Measurements from ENCODE around the gene RNF144A. TPM values are rescaled to one million over a fixed set of nuclear protein-coding genes. Genes with fewer than 3 reads are reported as not detected.

The RNF144A gene
- total and polyA plus RNA-seq, 10 of the 15 experiments (the other 5 are each of a cell fraction or from before 2014, with no cell fraction given) = 0.02 to 12.1 (median 0.48) TPM; not detected in 1

- Histone ChIP-seq H2AFZ (ENCODE audit: control insufficient read depth, low read depth, low read length) (no peak overlapping the region), H4K20me1 (ENCODE audit: control insufficient read depth, insufficient read depth) (no peaks in the 10 kb centered on the region), H3K4me3 (no peak overlapping the region), H3K36me3 (ENCODE audit: control insufficient read depth in 2 of 2, insufficient read depth in 2 of 2, low read length in 1 of 2) (no peaks in the 10 kb centered on the region; a peak in 1 of 4 replicates), H3K4me2 (ENCODE audit: control insufficient read depth, insufficient read depth) (no peak overlapping the region), H3K79me2 (ENCODE audit: control insufficient read depth, insufficient read depth, low read length) (no peaks in the 10 kb centered on the region), H3K4me1 (ENCODE audit: control insufficient read depth, insufficient read depth, low read length) (no peaks in the 10 kb centered on the region), H3K27ac (ENCODE audit: control insufficient read depth, insufficient read depth) (no peak overlapping the region), H3K9ac (ENCODE audit: control insufficient read depth, insufficient read depth, low read length) (no peak overlapping the region), H3K27me3 (replicated peaks in 1 of 2; ENCODE audit: control insufficient read depth in 2 of 2, insufficient read depth in 2 of 2, low read length in 1 of 2) (no peaks in the 10 kb centered on the region), H3K9me3 (replicated peaks; ENCODE audit: control insufficient read depth, insufficient read depth, low read length) (no peaks in the 10 kb centered on the region)
- DNase-seq (ENCODE audit: low read depth, low spot score) (no peak), ATAC-seq (no peak), FAIRE-seq (no peak)
- TF ChIP-seq NFYA (IDR thresholded peaks at IDR 0.05; ENCODE audit: borderline replicate concordance, low read depth, low read length) (no peak), FOXM1 (IDR thresholded peaks at IDR 0.05; ENCODE audit: low read depth, low read length) (no peak)
- WGBS (ENCODE audit: insufficient coverage, insufficient replicate concordance, low lambda C conversion rate, missing lambda C conversion rate) = 69% methylated on average over 14 of the region's 14 CpGs
- intact Hi-C loops (cut with micrococcal nuclease; ENCODE audit: unreplicated experiment) = no loop called here
- no TSS peak for BruUV-seq (replicated peaks)
- ChIA-PET RAD21 (ENCODE audit: unreplicated experiment) (no interaction called here), CTCF (interaction anchor here (1.2 to 4.7 kb wide), 3 partner anchors 10 to 158 kb away, joined by 3 to 35 read pairs (median 21); no protein-coding TSS in a partner anchor), SMC1A (ENCODE audit: uncharacterized antibody, unreplicated experiment) (interaction anchor here (3.0 kb wide), 1 partner anchor 35 kb away, joined by 7 read pairs; no protein-coding TSS in a partner anchor), POLR2A (interaction anchor here (1.4 kb wide), 1 partner anchor 88 kb away, joined by 3 read pairs; no protein-coding TSS in a partner anchor)
- in situ Hi-C loops (cut with MboI) = no loop called here
Measured at GRCh38 chr2:7034303-7034702, 117.1 kb downstream of the RNF144A start.

DNA sequence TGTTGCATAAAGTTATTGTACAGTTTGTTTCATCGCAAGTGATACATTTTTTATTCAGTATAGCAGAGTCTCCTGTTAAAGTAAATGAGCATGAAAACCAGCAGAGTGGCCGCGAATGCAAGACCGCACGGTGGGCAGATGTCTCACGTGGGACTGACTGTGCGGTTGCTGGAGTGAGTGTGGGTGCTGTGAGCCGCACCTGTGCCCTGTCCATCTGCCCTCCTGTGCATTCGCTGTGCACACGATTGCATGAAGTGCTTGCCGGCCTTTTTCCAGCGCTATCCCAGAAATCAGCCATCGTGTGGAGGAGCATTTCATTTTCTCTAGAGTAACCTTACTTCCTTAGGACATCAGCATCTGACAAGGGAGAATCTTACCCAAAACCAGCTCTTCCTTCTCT, 118.7 kb downstream of the RNF144A start:
- Histone ChIP-seq H3K36me3 (ENCODE audit: control insufficient read depth in 2 of 2, insufficient read depth in 2 of 2, low read length in 1 of 2) (no peaks in the 10 kb centered on the region; a peak in 1 of 4 replicates), H3K4me3 (no peak overlapping the region), H3K27me3 (replicated peaks in 1 of 2; ENCODE audit: control insufficient read depth in 2 of 2, insufficient read depth in 2 of 2, low read length in 1 of 2) (no peaks in the 10 kb centered on the region), H3K4me1 (ENCODE audit: control insufficient read depth, insufficient read depth, low read length) (no peaks in the 10 kb centered on the region), H3K9ac (ENCODE audit: control insufficient read depth, insufficient read depth, low read length) (no peak overlapping the region), H3K9me3 (replicated peaks; ENCODE audit: control insufficient read depth, insufficient read depth, low read length) (no peaks in the 10 kb centered on the region), H3K79me2 (ENCODE audit: control insufficient read depth, insufficient read depth, low read length) (no peaks in the 10 kb centered on the region), H3K4me2 (ENCODE audit: control insufficient read depth, insufficient read depth) (no peak overlapping the region), H2AFZ (ENCODE audit: control insufficient read depth, low read depth, low read length) (no peak overlapping the region), H3K27ac (ENCODE audit: control insufficient read depth, insufficient read depth) (no peak overlapping the region), H4K20me1 (ENCODE audit: control insufficient read depth, insufficient read depth) (no peaks in the 10 kb centered on the region)
- no peak for FAIRE-seq
- ChIA-PET CTCF (interaction anchor here (0.8 to 4.7 kb wide), 16 partner anchors 8 to 427 kb away, joined by 3 to 35 read pairs (median 4); partner anchors contain the start of gene RNF144A), RAD21 (ENCODE audit: unreplicated experiment) (interaction anchor here (1.0 to 1.4 kb wide), 3 partner anchors 62 to 139 kb away, joined by 3 to 7 read pairs (median 4); no protein-coding TSS in a partner anchor), POLR2A (no interaction called here), SMC1A (ENCODE audit: uncharacterized antibody, unreplicated experiment) (interaction anchor here (0.6 to 1.4 kb wide), 7 partner anchors 9 to 467 kb away, joined by 3 to 8 read pairs (median 4); no protein-coding TSS in a partner anchor)
- no TSS peak for BruUV-seq (replicated peaks)
- no peak for DNase-seq (ENCODE audit: low read depth, low spot score)
- WGBS (ENCODE audit: insufficient coverage, insufficient replicate concordance, low lambda C conversion rate, missing lambda C conversion rate) = 86% methylated on average over 13 of the region's 13 CpGs
- no peak for ATAC-seq
- intact Hi-C loops (cut with micrococcal nuclease; ENCODE audit: unreplicated experiment) = loop anchor here (5.0 kb wide), 1 partner anchor 61 kb away; no protein-coding TSS in a partner anchor
- in situ Hi-C loops (cut with MboI) = no loop called here
- TF ChIP-seq TCF12 (IDR thresholded peaks at IDR 0.05; ENCODE audit: low read depth, low read length) (no peak), SMAD1 (IDR thresholded peaks at IDR 0.05; ENCODE audit: low read depth, partially characterized antibody) (no peak), TAF1 (IDR thresholded peaks at IDR 0.05; ENCODE audit: borderline replicate concordance, low read depth, low read length) (no peak), CEBPB (IDR thresholded peaks at IDR 0.05; ENCODE audit: borderline replicate concordance in 1 of 2, low read depth in 2 of 2, low read length in 2 of 2) (no peak), GABPA (IDR thresholded peaks at IDR 0.05; ENCODE audit: low read depth) (no peak), PBX3 (IDR thresholded peaks at IDR 0.05; ENCODE audit: insufficient replicate concordance, low read depth, low read length) (no peak), TCF3 (IDR thresholded peaks at IDR 0.05; ENCODE audit: borderline replicate concordance, insufficient read depth, low read depth, low read length) (no peak), TCF7 (IDR thresholded peaks at IDR 0.05; ENCODE audit: borderline replicate concordance) (no peak), YBX1 (IDR thresholded peaks at IDR 0.05) (no peak), CHD1 (IDR thresholded peaks at IDR 0.05; ENCODE audit: low read depth, low read length) (no peak)
- TF ChIP-seq, protein P1, sequence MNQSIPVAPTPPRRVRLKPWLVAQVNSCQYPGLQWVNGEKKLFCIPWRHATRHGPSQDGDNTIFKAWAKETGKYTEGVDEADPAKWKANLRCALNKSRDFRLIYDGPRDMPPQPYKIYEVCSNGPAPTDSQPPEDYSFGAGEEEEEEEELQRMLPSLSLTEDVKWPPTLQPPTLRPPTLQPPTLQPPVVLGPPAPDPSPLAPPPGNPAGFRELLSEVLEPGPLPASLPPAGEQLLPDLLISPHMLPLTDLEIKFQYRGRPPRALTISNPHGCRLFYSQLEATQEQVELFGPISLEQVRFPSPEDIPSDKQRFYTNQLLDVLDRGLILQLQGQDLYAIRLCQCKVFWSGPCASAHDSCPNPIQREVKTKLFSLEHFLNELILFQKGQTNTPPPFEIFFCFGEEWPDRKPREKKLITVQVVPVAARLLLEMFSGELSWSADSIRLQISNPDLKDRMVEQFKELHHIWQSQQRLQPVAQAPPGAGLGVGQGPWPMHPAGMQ (IDR thresholded peaks at IDR 0.05; ENCODE audit: borderline replicate concordance) = no peak
- TF ChIP-seq, protein P2, sequence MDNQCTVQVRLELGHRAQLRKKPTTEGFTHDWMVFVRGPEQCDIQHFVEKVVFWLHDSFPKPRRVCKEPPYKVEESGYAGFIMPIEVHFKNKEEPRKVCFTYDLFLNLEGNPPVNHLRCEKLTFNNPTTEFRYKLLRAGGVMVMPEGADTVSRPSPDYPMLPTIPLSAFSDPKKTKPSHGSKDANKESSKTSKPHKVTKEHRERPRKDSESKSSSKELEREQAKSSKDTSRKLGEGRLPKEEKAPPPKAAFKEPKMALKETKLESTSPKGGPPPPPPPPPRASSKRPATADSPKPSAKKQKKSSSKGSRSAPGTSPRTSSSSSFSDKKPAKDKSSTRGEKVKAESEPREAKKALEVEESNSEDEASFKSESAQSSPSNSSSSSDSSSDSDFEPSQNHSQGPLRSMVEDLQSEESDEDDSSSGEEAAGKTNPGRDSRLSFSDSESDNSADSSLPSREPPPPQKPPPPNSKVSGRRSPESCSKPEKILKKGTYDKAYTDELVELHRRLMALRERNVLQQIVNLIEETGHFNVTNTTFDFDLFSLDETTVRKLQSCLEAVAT (IDR thresholded peaks at IDR 0.05) = no peak
